GM12872 (cell line): ENCODE results near the gene C9.

ENCODE experiments used
- TF ChIP-seq, protein P1 (sequence below): IDR thresholded peaks from 3 replicates; pipeline ENCODE4 v1.5.1; 2011; ENCODE audit warnings: low read depth, mild to moderate bottlenecking, low read length, moderate library complexity; ENCODE audit not compliant: insufficient read depth

C9 gene

GRCh38 chr5:39370555-39371366, 6.5 kb upstream of the C9 start:
- TF ChIP-seq, protein P1, sequence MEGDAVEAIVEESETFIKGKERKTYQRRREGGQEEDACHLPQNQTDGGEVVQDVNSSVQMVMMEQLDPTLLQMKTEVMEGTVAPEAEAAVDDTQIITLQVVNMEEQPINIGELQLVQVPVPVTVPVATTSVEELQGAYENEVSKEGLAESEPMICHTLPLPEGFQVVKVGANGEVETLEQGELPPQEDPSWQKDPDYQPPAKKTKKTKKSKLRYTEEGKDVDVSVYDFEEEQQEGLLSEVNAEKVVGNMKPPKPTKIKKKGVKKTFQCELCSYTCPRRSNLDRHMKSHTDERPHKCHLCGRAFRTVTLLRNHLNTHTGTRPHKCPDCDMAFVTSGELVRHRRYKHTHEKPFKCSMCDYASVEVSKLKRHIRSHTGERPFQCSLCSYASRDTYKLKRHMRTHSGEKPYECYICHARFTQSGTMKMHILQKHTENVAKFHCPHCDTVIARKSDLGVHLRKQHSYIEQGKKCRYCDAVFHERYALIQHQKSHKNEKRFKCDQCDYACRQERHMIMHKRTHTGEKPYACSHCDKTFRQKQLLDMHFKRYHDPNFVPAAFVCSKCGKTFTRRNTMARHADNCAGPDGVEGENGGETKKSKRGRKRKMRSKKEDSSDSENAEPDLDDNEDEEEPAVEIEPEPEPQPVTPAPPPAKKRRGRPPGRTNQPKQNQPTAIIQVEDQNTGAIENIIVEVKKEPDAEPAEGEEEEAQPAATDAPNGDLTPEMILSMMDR: no peak

GRCh38 chr5:39369123-39369815, 5.0 kb upstream of the C9 start:
- TF ChIP-seq, protein P1: no peak

DNA sequence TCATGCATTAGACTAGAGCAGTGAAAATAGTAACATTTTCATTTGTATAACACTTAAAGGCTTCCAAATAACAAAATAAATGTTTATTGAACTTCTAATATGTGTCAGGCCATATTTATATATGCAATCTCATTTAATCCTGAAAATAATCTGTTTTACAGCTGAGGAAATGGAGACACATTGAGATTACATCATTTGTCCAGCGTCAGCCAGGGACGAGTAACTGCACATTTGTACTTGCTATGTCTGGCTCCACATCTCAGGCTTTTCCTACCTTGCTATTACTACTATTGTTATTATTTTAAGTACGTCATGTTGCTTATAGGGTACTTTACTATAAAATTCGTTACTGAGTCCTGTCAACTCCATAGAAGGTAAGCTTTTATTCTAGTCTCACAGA, 3.8 kb upstream of the C9 start:
- TF ChIP-seq, protein P1: no peak

- TF ChIP-seq, protein P1: no peak
Observed at GRCh38 chr5:39367711-39368110, 3.4 kb upstream of the C9 start.

DNA sequence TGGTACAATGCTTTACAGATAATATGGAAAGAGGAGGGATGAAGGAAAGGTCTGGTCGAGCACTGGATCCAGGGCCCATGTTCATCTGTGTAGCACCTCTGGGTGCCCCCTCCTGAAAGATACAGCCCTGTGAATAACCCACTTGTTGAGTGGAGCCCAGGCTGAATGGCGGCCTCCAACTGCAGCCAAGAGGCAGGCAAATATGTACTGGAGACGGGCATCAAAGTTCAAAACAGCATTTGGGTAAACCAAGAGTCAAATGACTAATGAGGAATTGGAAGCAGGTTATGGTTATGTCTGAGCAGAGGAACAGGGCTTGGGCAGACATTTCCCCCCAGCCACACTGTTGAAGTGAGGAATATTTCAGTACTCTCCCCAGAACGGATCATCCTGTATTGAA, 1.1 kb downstream of the C9 start:
- TF ChIP-seq, protein P1: no peak

GRCh38 chr5:39362646-39363045, 1.6 kb downstream of the C9 start:
- TF ChIP-seq, protein P1: no peak

- TF ChIP-seq, protein P1: no peak
Observed at GRCh38 chr5:39361306-39361705, 3.0 kb downstream of the C9 start.
